Upper lobe of right lung (tissue), 1 donor: ENCODE measurements around the gene RASGRF2. TPM values are rescaled to one million over a fixed set of nuclear protein-coding genes. Genes with fewer than 3 reads are reported as not detected.
A peak's percentile ranks its signal among the peaks of the same experiment; 100 is the strongest.

ENCODE experiments used
- ATAC-seq: fragments of 200-7000 bp; cut with Tn5 transposase; one replicate; pipeline ENCODE4 v1.9.1; 2020; ENCODE audit warnings: mild to moderate bottlenecking, moderate library complexity
- DNase-seq: peaks from one replicate; pipeline ENCODE4 v3.0.0-alpha.2; 2020
- H3K27ac ChIP-seq: fragments of 200-600 bp; one replicate; pipeline ENCODE4 v1.8.0; 2022
- H3K27me3 ChIP-seq: fragments of 200-600 bp; one replicate; pipeline ENCODE4 v1.8.0; 2022; ENCODE audit warnings: mild to moderate bottlenecking
- H3K36me3 ChIP-seq: fragments of 200-600 bp; one replicate; pipeline ENCODE4 v1.8.0; 2022
- H3K4me1 ChIP-seq: fragments of 200-600 bp; one replicate; pipeline ENCODE4 v1.8.0; 2022
- H3K4me3 ChIP-seq: fragments of 200-600 bp; one replicate; pipeline ENCODE4 v1.8.0; 2022; ENCODE audit warnings: mild to moderate bottlenecking
- H3K9me3 ChIP-seq: fragments of 200-600 bp; one replicate; pipeline ENCODE4 v1.8.0; 2022
- intact Hi-C: fragments of 100-400 bp; cut with DNase I; formaldehyde crosslinking; loops from one replicate; pipeline ENCODE4 v1.11.0; 2022
- total RNA-seq: library from RNA; stranded (reverse); fragmentation: NEBNext Ultra II Directional; extraction: Animal tissue kit (Norgen Biotek cat#: 25700); gene quantifications from one replicate; pipeline ENCODE4 v1.2.1, GENCODE V29; 2021
- TF ChIP-seq, protein P1 (sequence below): fragments of 200-600 bp; IDR thresholded peaks from one replicate; pipeline ENCODE4 v1.8.0; 2022; ENCODE audit warnings: antibody characterized with exemption
- donor health status: DM: no; HTN: yes; CAD: no; lungs with severe emphysema.

The RASGRF2 gene
- total RNA-seq, 1 donor from 2014 or later = 5.4 TPM

DNA sequence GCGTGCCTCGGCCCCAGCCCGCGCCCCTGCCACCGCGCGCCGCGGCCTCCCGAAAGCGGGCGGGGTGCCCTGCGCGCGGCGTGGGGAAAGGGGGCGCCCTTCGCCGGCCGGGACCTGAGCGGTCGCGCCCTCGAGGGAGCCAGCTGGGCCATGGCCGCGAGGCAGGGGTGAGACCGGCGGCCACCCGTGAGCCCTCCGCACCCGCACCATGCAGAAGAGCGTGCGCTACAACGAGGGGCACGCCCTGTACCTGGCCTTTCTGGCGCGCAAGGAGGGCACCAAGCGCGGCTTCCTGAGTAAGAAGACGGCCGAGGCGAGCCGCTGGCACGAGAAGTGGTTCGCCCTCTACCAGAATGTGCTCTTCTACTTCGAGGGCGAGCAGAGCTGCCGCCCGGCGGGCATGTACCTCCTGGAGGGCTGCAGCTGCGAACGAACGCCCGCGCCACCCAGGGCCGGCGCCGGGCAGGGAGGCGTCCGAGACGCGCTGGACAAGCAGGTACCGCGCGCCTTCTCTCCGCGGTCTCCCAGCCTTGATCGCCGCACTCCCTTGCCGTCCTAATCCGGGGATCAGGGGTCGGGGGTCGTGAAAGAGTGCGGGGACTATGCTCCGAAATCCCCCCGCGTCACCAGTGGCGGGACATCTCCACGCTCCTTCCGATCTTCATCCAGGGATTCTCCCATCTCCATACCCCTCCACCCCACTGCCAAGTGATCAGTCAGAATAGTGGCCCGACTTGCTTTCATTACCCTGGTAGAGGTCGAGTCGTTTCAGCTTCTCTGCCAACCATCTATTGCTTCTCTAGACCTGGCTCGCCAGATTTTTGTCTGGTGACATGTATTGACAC lies 590 bp downstream of the RASGRF2 start:
- intact Hi-C loops = no loop called here
- Histone ChIP-seq H3K9me3 (no peaks in the 10 kb centered on the region), H3K27me3 (peaks cover 51% of the 10 kb centered on the region), H3K4me3 (peak overlapping the region; percentile 56), H3K27ac (peak overlapping the region; percentile 63), H3K36me3 (no peaks in the 10 kb centered on the region), H3K4me1 (peaks cover 6% of the 10 kb centered on the region)
- ATAC-seq = peak; percentile 68
- TF ChIP-seq, protein P1, sequence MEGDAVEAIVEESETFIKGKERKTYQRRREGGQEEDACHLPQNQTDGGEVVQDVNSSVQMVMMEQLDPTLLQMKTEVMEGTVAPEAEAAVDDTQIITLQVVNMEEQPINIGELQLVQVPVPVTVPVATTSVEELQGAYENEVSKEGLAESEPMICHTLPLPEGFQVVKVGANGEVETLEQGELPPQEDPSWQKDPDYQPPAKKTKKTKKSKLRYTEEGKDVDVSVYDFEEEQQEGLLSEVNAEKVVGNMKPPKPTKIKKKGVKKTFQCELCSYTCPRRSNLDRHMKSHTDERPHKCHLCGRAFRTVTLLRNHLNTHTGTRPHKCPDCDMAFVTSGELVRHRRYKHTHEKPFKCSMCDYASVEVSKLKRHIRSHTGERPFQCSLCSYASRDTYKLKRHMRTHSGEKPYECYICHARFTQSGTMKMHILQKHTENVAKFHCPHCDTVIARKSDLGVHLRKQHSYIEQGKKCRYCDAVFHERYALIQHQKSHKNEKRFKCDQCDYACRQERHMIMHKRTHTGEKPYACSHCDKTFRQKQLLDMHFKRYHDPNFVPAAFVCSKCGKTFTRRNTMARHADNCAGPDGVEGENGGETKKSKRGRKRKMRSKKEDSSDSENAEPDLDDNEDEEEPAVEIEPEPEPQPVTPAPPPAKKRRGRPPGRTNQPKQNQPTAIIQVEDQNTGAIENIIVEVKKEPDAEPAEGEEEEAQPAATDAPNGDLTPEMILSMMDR = peak; percentile 10
- peak; percentile 69 for DNase-seq

DNA sequence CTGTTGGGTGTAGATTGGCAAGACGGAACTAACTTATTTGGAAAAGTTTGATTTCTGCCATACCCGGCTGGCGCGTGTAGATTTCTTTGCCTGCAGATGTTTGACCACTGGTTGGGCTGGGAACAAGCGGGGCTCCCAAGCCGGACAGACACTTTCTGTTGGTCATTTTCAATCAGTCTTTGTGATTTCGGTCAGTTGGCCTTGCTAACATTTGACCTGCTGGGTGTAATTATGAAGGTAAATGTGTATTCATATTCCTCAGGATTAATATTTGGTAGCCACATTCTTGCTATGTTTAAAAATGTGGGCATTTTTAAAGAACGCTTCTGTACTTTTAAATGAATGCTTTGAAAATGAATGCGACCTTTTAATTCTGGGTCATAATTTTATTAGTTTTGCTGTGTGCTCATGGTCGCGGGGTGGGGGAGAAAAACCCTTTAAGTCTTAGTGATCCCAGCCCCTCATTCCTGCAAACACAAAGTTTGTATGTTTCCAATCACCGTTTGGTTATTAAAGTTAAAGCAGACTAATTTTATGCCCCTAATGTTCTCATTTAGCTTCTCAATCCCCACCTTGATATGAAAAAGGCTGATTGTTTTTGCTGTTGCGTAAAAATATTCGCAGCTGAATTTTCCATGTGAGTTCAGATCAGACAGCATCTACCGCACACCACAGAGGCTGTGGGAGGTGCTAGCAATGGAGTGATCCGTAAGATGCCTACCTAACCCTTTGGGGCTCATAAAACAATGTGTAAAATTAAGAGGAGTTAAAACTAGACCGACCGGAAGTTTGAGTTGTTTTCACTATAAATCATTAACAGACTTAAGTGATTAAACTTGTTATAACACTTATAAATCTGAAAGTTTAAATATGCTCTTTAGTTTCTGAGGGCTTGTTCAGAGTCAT lies 1.5 kb downstream of the RASGRF2 start:
- ATAC-seq = peak; percentile 46
- Histone ChIP-seq H3K27ac (peak overlapping the region; percentile 63), H3K4me3 (peak overlapping the region; percentile 56), H3K36me3 (no peaks in the 10 kb centered on the region), H3K4me1 (peaks cover 6% of the 10 kb centered on the region), H3K9me3 (no peaks in the 10 kb centered on the region), H3K27me3 (peaks cover 54% of the 10 kb centered on the region)
- DNase-seq = no peak
- intact Hi-C loops = no loop called here
- TF ChIP-seq, protein P1 = no peak

DNA sequence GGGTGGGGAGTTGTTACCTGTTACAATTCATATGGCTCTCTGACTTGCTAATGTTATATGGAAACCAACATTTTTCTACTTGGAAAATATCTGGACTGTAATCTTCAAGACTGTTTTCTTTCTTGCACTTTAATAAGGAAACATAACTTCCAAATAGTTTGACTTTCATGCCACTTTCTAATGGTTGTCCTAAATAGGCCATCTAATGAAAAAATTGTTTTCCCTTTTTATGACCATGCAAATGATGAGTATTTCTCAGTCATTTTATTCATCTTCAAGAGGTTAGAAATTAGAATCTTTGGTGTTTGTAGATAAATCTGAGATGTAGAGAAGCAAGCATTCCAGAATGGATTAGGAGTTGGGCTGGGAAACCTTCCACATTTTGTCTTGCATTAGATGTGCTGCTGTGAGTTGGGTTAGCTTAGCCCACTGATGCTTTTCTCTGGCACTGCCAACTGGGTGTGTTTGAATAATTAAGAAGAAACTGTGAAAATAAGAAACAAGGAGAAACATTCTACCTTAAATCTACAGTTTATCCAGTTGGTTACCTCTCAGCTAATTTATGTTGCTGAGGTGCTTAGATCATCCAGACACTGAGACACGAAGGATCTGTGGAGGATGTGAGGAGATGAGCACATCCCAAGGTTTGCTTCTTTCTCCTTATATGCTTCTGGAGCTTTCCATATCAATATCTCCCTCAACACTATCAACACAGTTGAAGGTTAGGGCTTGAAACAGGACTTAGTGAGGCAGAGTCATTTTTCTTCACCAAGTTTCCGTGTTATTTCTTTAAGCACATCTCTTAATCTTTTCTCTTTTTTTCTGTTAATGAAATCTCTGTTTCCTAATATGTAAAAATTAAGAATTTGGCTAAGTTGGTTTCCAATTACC lies 2.7 kb downstream of the RASGRF2 start:
- ATAC-seq = no peak
- TF ChIP-seq, protein P1 = no peak
- intact Hi-C loops = no loop called here
- peak overlapping the region; percentile 56 for H3K4me3 ChIP-seq
- peaks cover 10% of the 10 kb centered on the region for H3K4me1 ChIP-seq
- peaks cover 55% of the 10 kb centered on the region for H3K27me3 ChIP-seq
- no peaks in the 10 kb centered on the region for H3K9me3 ChIP-seq
- no peaks in the 10 kb centered on the region for H3K36me3 ChIP-seq
- no peak overlapping the region for H3K27ac ChIP-seq
- no peak for DNase-seq

DNA sequence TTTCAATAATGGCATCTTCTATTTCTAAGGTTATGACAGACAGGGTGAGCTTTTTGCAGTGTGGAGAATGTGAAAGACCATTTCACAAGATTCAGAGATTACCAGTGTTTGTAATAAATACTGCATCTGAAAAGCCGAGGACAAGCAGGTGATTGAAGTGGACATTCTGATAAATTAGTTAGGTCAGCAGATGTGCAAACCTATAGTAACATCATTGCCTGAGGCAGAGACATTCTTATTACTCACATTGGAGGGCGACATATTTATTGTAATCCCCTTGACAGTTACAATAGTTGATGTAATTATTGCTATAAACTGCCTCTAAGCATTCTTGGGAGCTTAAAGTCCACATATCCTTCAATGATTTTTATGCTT lies 3.3 kb downstream of the RASGRF2 start:
- H3K27ac ChIP-seq = no peak overlapping the region
- H3K27me3 ChIP-seq = peaks cover 49% of the 10 kb centered on the region
- intact Hi-C loops = no loop called here
- TF ChIP-seq, protein P1 = no peak
- no peaks in the 10 kb centered on the region for H3K9me3 ChIP-seq
- no peak for ATAC-seq
- DNase-seq = no peak
- H3K36me3 ChIP-seq = no peaks in the 10 kb centered on the region
- no peak overlapping the region for H3K4me3 ChIP-seq
- H3K4me1 ChIP-seq = peaks cover 12% of the 10 kb centered on the region

DNA sequence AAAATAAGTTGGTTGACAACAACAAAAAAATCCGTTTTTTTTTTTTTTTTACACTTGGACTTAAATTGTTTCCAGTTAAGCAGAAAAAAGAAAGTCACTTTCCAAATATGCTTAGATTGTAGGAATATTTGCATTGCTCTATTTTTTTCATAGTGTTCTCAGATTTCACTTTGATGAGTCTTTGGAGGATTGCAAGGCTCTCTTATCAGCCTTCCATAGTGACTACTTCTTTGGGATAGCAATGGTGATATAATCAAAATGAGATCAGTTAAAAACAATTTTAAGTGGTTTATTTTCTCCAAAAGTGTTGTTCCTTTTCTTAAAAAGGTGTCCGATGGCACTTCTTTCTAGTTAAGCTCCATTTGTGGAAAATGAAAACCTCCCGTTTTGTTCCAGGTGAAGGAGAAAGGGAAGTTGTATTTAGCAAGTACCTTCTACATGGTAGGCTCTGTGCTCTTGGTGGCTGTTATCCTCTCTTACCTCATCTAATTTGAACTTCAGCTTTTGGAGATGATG lies 3.9 kb downstream of the RASGRF2 start:
- intact Hi-C loops = no loop called here
- no peak overlapping the region for H3K4me3 ChIP-seq
- TF ChIP-seq, protein P1 = no peak
- peaks cover 12% of the 10 kb centered on the region for H3K4me1 ChIP-seq
- no peaks in the 10 kb centered on the region for H3K36me3 ChIP-seq
- no peaks in the 10 kb centered on the region for H3K9me3 ChIP-seq
- no peak overlapping the region for H3K27ac ChIP-seq
- DNase-seq = no peak
- no peak for ATAC-seq
- peaks cover 48% of the 10 kb centered on the region for H3K27me3 ChIP-seq
